CD4-positive, alpha-beta T cell (primary cell): ENCODE results near the gene LILRB4. TPM values are rescaled to one million over a fixed set of nuclear protein-coding genes. Genes with fewer than 3 reads are reported as not detected.
"Not testable (repeated sequence)": the region's sequence is repeated elsewhere in the genome, so short reads cannot be mapped to it uniquely, and the experiment has no call there.

ENCODE experiments used
- ATAC-seq: fragments of 200-7000 bp; cut with Tn5 transposase; one replicate; pipeline ENCODE4 v1.10.0; 2022; ENCODE audit warnings: mild to moderate bottlenecking; ENCODE audit not compliant: poor library complexity
- CTCF ChIA-PET: fragments of 350-600 bp; sonication (Branson Sonifier 250); formaldehyde crosslinking; loops from one replicate; lab custom pipeline; 2021; ENCODE audit warnings: antibody characterized with exemption, inconsistent platforms; lab: Charles Lee
- POLR2A ChIA-PET: fragments of 350-600 bp; sonication (Branson Sonifier 250); formaldehyde crosslinking; loops from one replicate; lab custom pipeline; 2021; ENCODE audit warnings: antibody characterized with exemption, inconsistent platforms; lab: Charles Lee
- DNase-seq, 14 experiments: peaks; one replicate each; pipeline ENCODE4 v3.0.0-alpha.2; 2013 to 2020; ENCODE audit warnings: mixed read lengths in 2 of 14
- H3K27ac ChIP-seq, 2 donors: one replicate each; pipeline versions ENCODE4 v1.5.1 to v1.7.0; 2013; ENCODE audit warnings: low read length in 2 of 2, low read depth in 1 of 2, mild to moderate bottlenecking in 1 of 2
- H3K27me3 ChIP-seq, 2 experiments: 1 replicate in 1 of 2; 2 replicates in 1 of 2; pipeline versions ENCODE4 v1.6.1 to v1.7.0; 2013; ENCODE audit warnings: low read length in 2 of 2, control low read depth in 1 of 2, mild to moderate bottlenecking in 1 of 2, moderate library complexity in 1 of 2; ENCODE audit not compliant: insufficient read depth in 2 of 2, control insufficient read depth in 1 of 2
- H3K36me3 ChIP-seq: one replicate; pipeline ENCODE4 v1.6.1; 2013; ENCODE audit warnings: low read length, control low read depth; ENCODE audit not compliant: insufficient read depth
- H3K4me1 ChIP-seq: one replicate; pipeline ENCODE4 v1.6.1; 2013; ENCODE audit warnings: low read length, control low read depth; ENCODE audit not compliant: insufficient read depth
- H3K4me3 ChIP-seq: one replicate; pipeline ENCODE4 v1.5.1; 2013; ENCODE audit warnings: mild to moderate bottlenecking, low read length, moderate library complexity
- H3K9me3 ChIP-seq, 2 experiments: 1 replicate in 1 of 2; 2 replicates in 1 of 2; pipeline versions ENCODE4 v1.6.1 to v1.7.0; 2013; ENCODE audit warnings: low read length in 2 of 2, mild to moderate bottlenecking in 2 of 2, control low read depth in 1 of 2, moderate library complexity in 1 of 2; ENCODE audit not compliant: control insufficient read depth in 1 of 2, insufficient read depth in 1 of 2
- H3K27ac Mint-ChIP-seq: one replicate; pipeline ENCODE4 v1.8.0; 2020; ENCODE audit warnings: mixed read lengths
- H3K27me3 Mint-ChIP-seq: one replicate; pipeline ENCODE4 v1.8.0; 2021; ENCODE audit warnings: mixed read lengths
- H3K36me3 Mint-ChIP-seq: one replicate; pipeline ENCODE4 v1.8.0; 2021; ENCODE audit warnings: low read depth, mixed read lengths
- H3K4me1 Mint-ChIP-seq: one replicate; pipeline ENCODE4 v1.8.0; 2021; ENCODE audit warnings: low read depth, mixed read lengths
- H3K4me3 Mint-ChIP-seq: one replicate; pipeline ENCODE4 v1.8.0; 2020; ENCODE audit warnings: mild to moderate bottlenecking, mixed read lengths
- H3K9me3 Mint-ChIP-seq: one replicate; pipeline ENCODE4 v1.8.0; 2020; ENCODE audit warnings: mixed read lengths
- intact Hi-C, 2 experiments: fragments of 100-400 bp; cut with DNase I in 1 of 2; cut with micrococcal nuclease in 1 of 2; formaldehyde crosslinking; loops; one replicate each; pipeline versions ENCODE4 v1.15.1 to v1.9.0; 2023 to 2025; cut with DNase I, micrococcal nuclease
- total RNA-seq, 174 experiments: library from RNA in 2 of 174; stranded (reverse) in 2 of 174; gene quantifications; one replicate each; pipeline ENCODE4 v1.2.3 and lab custom pipeline; 2021 to 2026
- TF ChIP-seq, protein P1 (sequence below): fragments of 200-600 bp; IDR thresholded peaks from one replicate; pipeline ENCODE4 v1.8.0; 2022; ENCODE audit warnings: antibody characterized with exemption, mild to moderate bottlenecking

The LILRB4 gene
- total RNA-seq, 2 experiments from 2014 or later: 0.22 to 0.60 TPM

DNA sequence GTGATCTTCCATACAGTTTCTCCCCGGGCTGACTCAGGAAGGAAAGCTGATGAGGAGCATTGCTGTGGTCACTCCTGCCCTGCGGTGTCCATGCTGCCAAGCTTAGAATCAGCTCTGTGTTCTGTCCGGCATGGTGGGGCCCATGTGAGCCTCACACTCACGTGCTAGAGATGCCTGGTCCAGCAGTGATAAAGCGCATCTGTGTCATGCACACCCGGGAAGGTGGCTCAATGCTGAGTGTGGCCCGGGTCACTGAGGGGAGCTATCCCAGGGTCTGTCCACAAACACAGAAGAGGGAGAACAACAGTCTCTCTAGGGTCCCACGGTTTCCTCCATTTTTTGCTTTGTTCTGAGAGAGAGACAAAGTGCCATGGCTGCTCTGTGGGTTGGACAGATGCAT is 36.0 kb upstream of the LILRB4 start:
- Mint-ChIP-seq H3K27ac (no peak overlapping the region), H3K36me3 (no peaks in the 10 kb centered on the region), H3K4me3 (no peak overlapping the region), H3K9me3 (no peaks in the 10 kb centered on the region), H3K27me3 (peaks cover 50% of the 10 kb centered on the region), H3K4me1 (no peaks in the 10 kb centered on the region)
- no peak for ATAC-seq
- peaks cover 4% of the 10 kb centered on the region for H3K4me1 ChIP-seq
- no peak overlapping the region for H3K4me3 ChIP-seq
- POLR2A ChIA-PET: no interaction called here
- TF ChIP-seq, protein P1, sequence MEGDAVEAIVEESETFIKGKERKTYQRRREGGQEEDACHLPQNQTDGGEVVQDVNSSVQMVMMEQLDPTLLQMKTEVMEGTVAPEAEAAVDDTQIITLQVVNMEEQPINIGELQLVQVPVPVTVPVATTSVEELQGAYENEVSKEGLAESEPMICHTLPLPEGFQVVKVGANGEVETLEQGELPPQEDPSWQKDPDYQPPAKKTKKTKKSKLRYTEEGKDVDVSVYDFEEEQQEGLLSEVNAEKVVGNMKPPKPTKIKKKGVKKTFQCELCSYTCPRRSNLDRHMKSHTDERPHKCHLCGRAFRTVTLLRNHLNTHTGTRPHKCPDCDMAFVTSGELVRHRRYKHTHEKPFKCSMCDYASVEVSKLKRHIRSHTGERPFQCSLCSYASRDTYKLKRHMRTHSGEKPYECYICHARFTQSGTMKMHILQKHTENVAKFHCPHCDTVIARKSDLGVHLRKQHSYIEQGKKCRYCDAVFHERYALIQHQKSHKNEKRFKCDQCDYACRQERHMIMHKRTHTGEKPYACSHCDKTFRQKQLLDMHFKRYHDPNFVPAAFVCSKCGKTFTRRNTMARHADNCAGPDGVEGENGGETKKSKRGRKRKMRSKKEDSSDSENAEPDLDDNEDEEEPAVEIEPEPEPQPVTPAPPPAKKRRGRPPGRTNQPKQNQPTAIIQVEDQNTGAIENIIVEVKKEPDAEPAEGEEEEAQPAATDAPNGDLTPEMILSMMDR: no peak
- peaks cover 0 to 4% of the 10 kb centered on the region in 2 experiments for H3K9me3 ChIP-seq
- CTCF ChIA-PET: no interaction called here
- intact Hi-C loops: no loop called here
- no peak for DNase-seq
- H3K27me3 ChIP-seq: peaks cover 10 to 15% of the 10 kb centered on the region in 2 experiments
- H3K27ac ChIP-seq: no peak overlapping the region
- H3K36me3 ChIP-seq: no peaks in the 10 kb centered on the region

DNA sequence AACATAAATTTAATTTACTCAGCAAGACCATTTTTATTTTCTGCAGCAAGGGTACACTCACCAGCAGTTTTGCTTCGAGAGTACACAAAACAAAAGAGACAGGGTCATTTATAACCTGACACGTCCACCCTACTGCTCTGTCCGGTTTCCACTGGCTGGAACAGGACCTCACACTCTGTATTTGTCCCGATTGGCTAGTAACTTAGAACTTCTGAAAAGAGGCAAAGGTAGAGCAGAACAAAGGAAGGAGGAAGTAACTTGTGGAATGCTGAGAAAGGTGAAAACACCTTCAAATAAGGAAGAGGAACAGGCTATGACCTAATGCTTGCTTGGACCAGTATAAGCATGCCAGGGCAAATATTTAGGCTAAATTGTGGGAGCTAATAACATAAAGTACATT is 34.9 kb upstream of the LILRB4 start:
- H3K9me3 Mint-ChIP-seq, H3K4me1 Mint-ChIP-seq, H3K36me3 Mint-ChIP-seq, H3K4me1 ChIP-seq, H3K27ac Mint-ChIP-seq, H3K27ac ChIP-seq, H3K4me3 ChIP-seq, DNase-seq, ATAC-seq, H3K9me3 ChIP-seq, CTCF ChIA-PET, POLR2A ChIA-PET, intact Hi-C loops, H3K4me3 Mint-ChIP-seq, H3K36me3 ChIP-seq: not testable (repeated sequence)
- peaks cover 57% of the 10 kb centered on the region for H3K27me3 Mint-ChIP-seq
- peaks cover 12 to 15% of the 10 kb centered on the region in 2 experiments for H3K27me3 ChIP-seq

DNA sequence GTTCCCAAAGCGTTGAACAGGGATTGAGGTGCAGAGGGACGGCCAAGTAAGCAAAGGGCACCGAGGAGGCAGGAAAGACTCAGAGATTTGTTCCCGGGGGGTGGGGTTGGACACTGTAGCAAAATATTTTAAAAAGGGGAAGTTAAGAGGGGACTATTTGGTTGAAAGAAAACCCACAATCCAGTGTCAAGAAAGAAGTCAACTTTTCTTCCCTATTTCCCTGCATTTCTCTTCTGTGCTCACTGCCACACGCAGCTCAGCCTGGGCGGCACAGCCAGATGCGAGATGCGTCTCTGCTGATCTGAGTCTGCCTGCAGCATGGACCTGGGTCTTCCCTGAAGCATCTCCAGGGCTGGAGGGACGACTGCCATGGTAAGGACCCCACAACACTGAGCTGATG is 32.5 kb upstream of the LILRB4 start, which contains the start of gene LILRB1:
Gene LILRB1 (plus strand): TSS at position 223 of the 400 bp plus-strand sequence. CDS start 590 bp downstream, outside the sequence.
- H3K9me3 Mint-ChIP-seq, ATAC-seq, H3K27ac ChIP-seq, H3K4me1 ChIP-seq, H3K36me3 ChIP-seq, POLR2A ChIA-PET, H3K4me3 Mint-ChIP-seq, H3K4me1 Mint-ChIP-seq, H3K9me3 ChIP-seq, CTCF ChIA-PET, H3K36me3 Mint-ChIP-seq, H3K27ac Mint-ChIP-seq: not testable (repeated sequence)
- DNase-seq: peak in 1 of 14 experiments; percentile 29
- Histone ChIP-seq H3K4me3 (peak within 1 kb of the TSS; percentile 13), H3K27me3 (peaks cover 12 to 15% of the 10 kb centered on the region in 2 experiments)
- H3K27me3 Mint-ChIP-seq: peaks cover 57% of the 10 kb centered on the region
- intact Hi-C loops: loop anchor here in 1 of 2 experiments (5.0 kb wide), 1 partner anchor 333 kb away; no protein-coding TSS in a partner anchor

DNA sequence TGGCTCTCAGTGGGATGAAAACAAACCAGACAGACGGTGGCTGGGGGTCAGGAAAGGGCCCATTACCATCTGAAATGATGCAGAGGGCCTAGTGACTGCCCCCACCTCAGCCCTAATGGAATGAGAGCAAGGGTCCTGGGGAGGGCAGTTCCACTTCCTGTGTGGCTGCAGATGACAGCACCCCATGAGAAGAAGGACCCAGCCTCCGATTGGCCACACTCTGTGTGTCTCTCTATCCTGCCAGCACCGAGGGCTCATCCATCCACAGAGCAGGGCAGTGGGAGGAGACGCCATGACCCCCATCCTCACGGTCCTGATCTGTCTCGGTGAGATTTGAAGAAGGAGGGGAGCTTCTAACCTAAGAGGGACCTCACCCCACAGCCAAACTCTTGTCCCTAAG is 32.0 kb upstream of the LILRB4 start:
- no peak overlapping the region for H3K27ac ChIP-seq
- H3K27me3 ChIP-seq: peaks cover 12 to 15% of the 10 kb centered on the region in 2 experiments
- no peaks in the 10 kb centered on the region for H3K4me1 Mint-ChIP-seq
- POLR2A ChIA-PET: no interaction called here
- CTCF ChIA-PET: no interaction called here
- H3K9me3 Mint-ChIP-seq: no peaks in the 10 kb centered on the region
- no peak for DNase-seq
- H3K4me1 ChIP-seq: no peaks in the 10 kb centered on the region
- intact Hi-C loops: loop anchor here in 1 of 2 experiments (5.0 kb wide), 1 partner anchor 333 kb away; no protein-coding TSS in a partner anchor
- no peaks in the 10 kb centered on the region for H3K36me3 ChIP-seq
- no peaks in the 10 kb centered on the region for H3K36me3 Mint-ChIP-seq
- ATAC-seq: no peak
- no peak overlapping the region for H3K27ac Mint-ChIP-seq
- H3K9me3 ChIP-seq: peaks cover 0 to 6% of the 10 kb centered on the region in 2 experiments
- peaks cover 55% of the 10 kb centered on the region for H3K27me3 Mint-ChIP-seq
- peak overlapping the region; percentile 13 for H3K4me3 ChIP-seq
- H3K4me3 Mint-ChIP-seq: no peak overlapping the region
- TF ChIP-seq, protein P1: no peak

DNA sequence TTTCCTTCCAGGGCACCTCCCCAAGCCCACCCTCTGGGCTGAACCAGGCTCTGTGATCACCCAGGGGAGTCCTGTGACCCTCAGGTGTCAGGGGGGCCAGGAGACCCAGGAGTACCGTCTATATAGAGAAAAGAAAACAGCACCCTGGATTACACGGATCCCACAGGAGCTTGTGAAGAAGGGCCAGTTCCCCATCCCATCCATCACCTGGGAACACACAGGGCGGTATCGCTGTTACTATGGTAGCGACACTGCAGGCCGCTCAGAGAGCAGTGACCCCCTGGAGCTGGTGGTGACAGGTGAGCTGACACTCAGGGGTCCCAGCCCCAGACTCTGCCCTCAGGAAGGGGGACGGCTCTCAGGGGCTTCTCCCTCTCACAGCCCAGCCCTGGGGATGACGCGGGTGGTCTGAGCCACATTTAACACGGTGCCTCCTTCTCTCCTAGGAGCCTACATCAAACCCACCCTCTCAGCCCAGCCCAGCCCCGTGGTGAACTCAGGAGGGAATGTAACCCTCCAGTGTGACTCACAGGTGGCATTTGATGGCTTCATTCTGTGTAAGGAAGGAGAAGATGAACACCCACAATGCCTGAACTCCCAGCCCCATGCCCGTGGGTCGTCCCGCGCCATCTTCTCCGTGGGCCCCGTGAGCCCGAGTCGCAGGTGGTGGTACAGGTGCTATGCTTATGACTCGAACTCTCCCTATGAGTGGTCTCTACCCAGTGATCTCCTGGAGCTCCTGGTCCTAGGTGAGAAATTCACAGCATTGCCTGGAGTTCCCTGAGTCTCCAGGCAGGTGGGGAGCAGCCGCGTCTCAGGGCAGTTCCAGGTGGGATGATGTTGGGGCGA is 31.1 kb upstream of the LILRB4 start:
- H3K4me3 Mint-ChIP-seq, H3K9me3 ChIP-seq, H3K27ac ChIP-seq, ATAC-seq, H3K36me3 Mint-ChIP-seq, H3K27ac Mint-ChIP-seq, CTCF ChIA-PET, H3K4me1 Mint-ChIP-seq, POLR2A ChIA-PET, H3K36me3 ChIP-seq, H3K9me3 Mint-ChIP-seq, DNase-seq, H3K4me3 ChIP-seq, H3K4me1 ChIP-seq: not testable (repeated sequence)
- peaks cover 46% of the 10 kb centered on the region for H3K27me3 Mint-ChIP-seq
- peaks cover 10 to 15% of the 10 kb centered on the region in 2 experiments for H3K27me3 ChIP-seq
- intact Hi-C loops: loop anchor here in 1 of 2 experiments (5.0 kb wide), 1 partner anchor 334 kb away; no protein-coding TSS in a partner anchor
